GM18870 (cell line): ENCODE results near the gene ART3.
"Not testable (repeated sequence)": the region's sequence is repeated elsewhere in the genome, so short reads cannot be mapped to it uniquely, and the experiment has no call there.

Experiments used
- ATAC-seq: cut with Tn5 transposase; IDR thresholded peaks from one replicate; pipeline ENCODE4 v1.9.1; 2021; ENCODE audit warnings: moderate library complexity; ENCODE audit not compliant: unreplicated experiment

The ART3 gene, protein sequence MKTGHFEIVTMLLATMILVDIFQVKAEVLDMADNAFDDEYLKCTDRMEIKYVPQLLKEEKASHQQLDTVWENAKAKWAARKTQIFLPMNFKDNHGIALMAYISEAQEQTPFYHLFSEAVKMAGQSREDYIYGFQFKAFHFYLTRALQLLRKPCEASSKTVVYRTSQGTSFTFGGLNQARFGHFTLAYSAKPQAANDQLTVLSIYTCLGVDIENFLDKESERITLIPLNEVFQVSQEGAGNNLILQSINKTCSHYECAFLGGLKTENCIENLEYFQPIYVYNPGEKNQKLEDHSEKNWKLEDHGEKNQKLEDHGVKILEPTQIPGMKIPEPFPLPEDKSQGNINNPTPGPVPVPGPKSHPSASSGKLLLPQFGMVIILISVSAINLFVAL

DNA sequence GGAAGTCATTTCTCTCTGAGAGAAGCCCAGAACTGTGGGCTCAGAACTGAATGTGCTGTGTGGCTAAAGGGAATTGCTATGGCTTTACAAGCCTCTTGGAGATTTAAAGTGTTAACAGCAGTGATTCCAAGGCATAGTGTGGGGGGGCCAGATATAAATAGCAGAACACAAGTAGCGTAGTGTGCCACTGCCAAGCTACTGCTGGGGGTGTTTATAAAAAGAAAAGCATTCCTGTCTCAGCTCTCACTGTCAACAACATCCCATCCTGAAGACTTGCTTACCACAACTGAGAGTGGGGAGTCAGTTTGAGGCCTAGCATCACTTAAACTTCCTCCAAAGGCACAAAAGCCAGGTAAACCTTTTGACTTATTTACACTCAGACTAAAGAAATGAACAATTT, at the start of gene ART3:
TSS of gene ART3 (plus strand) at position 242 of the 400 bp plus-strand sequence. CDS start 1,181 bp downstream, outside the sequence.
- ATAC-seq, result no peak

DNA sequence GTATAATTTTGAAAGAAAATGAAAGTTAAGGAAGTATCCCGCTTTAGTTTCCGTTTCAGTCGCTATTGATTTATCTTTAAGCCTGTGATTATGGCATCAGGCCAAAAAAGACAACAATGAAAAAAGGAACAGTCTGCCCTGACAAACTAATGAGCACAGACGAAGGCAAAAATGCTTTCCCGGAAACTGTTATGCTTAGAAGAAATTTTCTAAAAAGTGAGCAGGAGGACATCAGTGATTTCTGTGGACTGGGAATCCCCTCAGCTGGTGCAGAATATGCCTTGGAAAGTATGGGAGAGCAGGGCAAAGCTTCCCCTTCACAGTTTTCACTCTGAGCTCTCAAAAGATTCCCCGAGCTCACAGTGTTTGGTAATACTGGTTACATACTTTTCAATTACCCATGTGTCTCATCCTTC, 46.2 kb upstream of the ART3 start:
- no peak for ATAC-seq

DNA sequence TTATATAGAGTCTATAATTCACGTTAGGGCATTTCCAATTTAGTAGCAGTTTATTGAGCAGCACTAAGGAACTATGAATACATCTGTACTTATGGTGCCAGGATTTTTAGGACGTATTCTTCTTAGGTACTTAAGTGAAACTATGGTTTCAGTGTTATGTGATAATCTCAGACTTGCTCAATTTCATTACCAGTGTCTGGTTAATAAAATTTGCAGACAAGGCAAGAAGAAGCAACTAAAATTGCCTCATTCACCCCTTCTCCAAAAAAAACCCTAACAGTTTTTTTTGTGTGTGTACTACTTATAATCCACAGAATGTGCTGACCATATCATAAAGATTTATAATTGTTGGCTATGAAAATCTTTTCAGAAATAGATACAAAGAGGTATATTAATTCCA, 45.2 kb upstream of the ART3 start:
- no peak for ATAC-seq

DNA sequence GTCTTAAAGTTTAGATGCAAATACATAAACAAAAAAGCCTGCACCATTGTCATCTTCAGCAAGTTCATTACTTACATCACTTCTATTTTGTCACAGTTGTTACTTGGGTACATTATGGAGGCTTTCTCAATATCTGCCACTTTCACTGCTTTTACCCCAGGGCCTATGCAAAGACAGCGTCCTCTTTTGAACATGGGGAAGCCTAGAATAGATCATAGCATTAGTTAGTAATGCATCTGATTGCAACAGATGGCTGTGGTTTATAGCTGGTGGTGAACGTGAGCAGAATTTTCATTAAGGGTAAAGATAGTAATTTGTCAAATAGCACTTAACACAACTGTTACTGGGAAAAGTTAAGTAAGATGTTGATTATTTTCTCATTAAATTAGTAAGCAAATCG, 39.4 kb upstream of the ART3 start:
- ATAC-seq, result no peak

DNA sequence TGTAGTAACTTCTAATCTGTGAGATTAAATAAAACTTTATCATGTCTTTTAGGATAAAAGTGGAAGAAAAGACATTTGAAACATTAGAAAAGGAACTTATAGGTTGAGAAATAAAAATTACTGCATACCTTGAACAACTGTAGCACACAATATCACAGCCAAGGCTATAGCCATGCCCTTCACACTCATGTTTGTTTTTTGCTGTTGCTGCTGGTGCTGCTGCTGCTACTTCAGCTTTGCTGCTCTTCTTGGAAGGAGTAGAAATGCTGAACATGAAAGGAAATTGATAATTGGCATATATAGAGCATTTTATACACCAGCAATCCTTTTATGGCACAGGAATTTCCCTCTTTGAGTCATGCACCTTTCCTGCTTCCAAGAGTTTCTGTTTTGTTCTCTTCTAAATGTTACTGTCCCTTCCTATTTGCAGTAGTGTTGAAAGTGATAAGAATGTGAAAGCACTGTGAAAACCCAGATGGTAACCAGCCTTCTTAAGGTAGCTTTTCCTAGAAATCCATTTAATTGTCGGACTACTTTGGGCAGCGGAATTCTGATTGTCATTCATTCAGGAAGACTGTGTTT, 38.6 kb upstream of the ART3 start, which contains the start of gene CXCL11:
TSS of gene CXCL11 (minus strand) at position 272 of the 582 bp plus-strand sequence. CDS start at position 189, 83 bp downstream.
- no peak for ATAC-seq

DNA sequence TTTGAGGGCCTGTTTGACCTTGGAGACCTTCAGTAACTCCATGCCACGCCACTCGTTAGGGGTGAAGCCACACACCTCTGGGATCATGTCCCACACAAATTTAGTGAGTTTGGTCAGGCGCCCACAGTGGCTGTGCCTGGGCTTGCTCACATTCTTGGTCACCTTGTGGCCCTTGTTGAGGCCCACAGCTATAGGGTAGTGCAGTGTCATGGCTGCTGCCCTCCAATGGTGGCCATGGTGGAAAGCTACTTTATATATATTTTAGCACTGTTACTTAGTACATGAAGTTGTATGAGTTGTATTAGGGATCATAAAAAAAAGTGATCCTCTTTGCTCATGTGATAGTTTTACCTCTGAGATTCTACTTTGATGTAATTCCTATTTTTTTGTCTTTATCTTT, 37.7 kb upstream of the ART3 start:
- no peak for ATAC-seq

DNA sequence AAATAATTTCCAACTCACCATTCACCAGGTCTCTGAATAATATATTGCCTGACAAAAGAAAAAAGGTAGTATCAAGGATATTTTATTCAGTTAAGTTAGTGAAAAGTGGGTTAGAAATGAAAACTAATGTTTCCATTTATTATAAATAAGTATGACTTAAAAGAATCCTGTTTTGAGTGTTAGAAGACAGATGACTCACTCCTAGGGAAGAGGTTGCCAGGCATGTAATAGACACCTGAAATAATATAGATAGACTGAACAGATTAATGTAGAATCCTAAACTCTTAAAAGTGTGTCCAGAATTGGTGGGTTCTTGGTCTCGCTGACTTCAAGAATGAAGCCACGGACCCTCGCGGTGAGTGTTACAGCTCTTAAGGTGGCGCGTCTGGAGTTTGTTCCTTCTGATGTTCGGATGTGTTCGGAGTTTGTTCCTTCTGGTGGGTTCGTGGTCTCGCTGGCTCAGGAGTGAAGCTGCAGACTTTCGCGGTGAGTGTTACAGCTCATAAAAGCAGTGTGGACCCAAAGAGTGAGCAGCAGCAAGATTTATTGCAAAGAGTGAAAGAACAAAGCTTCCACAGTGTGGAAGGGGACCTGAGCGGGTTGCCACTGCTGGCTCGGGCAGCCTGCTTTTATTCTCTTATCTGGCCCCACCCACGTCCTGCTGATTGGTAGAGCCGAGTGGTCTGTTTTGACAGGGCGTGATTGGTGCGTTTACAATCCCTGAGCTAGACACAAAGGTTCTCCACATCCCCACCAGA, 32.1 kb upstream of the ART3 start:
- ATAC-seq, result not testable (repeated sequence)

DNA sequence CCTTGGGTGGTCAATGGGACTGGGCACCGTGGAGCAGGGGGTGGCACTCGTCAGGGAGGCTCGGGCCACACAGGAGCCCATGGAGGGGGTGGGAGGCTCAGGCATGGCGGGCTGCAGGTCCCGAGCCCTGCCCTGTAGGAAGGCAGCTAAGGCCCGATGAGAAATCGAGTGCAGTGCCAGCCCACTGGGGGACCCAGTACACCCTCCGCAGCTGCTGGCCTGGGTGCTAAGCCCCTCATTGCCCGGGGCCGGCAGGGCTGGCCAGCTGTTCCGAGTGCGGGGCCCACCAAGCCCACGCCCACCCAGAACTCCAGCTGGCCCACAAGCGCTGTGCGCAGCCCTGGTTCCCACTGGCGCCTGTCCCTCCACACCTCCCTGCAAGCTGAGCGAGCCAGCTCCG, 31.2 kb upstream of the ART3 start:
- ATAC-seq, result not testable (repeated sequence)

DNA sequence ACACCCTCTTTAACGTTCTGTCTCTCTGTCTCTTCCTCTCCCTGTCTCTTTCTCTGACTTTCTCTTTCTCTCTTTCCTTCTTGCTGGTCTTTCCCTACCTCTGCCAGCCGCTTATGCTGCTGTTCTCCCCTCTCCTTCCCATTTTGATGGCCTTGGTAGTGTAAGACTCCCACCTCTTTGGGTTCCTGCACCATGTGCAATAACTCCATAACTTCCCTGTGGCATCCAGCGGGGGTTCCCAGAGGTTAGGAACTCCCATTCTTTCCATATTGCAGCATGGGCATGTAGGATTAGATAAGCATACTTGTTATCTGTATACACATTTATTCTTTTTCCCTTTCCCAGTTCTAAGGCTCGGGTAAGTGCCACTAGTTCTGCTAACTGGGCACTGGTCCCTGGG, 29.8 kb upstream of the ART3 start:
- ATAC-seq, result not testable (repeated sequence)

DNA sequence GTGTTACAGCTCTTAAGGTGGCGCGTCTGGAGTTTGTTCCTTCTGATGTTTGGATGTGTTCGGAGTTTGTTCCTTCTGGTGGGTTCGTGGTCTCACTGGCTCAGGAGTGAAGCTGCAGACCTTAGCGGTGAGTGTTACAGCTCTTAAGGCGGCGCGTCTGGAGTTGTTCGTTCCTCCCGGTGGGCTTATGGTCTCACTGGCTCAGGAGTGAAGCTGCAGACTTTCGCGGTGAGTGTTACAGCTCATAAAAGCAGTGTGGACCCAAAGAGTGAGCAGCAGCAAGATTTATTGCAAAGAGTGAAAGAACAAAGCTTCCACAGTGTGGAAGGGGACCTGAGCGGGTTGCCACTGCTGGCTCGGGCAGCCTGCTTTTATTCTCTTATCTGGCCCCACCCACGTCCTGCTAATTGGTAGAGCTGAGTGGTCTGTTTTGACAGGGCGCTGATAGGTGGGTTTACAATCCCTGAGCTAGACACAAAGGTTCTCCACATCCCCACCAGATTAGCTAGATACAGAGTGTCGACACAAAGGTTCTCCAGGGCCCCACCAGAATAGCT, 24.6 kb upstream of the ART3 start:
- ATAC-seq, result not testable (repeated sequence)

DNA sequence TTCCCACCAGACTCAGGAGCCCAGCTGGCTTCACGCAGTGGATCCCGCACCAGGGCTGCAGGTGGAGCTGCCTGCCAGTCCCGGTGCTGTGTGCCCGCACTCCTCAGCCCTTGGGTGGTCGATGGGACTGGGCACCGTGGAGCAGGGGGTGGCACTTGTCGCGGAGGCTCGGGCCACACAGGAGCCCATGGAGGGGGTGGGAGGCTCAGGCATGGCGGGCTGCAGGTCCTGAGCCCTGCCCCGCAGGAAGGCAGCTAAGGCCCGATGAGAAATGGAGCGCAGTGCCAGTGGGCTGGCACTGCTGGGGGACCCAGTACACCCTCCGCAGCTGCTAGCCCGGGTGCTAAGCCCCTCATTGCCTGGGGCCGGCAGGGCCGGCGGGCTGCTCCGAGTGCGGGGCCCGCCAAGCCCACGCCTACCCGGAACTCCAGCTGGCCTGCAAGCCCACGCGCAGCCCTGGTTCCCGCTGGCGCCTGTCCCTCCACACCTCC, 23.9 kb upstream of the ART3 start:
- not testable (repeated sequence) for ATAC-seq

DNA sequence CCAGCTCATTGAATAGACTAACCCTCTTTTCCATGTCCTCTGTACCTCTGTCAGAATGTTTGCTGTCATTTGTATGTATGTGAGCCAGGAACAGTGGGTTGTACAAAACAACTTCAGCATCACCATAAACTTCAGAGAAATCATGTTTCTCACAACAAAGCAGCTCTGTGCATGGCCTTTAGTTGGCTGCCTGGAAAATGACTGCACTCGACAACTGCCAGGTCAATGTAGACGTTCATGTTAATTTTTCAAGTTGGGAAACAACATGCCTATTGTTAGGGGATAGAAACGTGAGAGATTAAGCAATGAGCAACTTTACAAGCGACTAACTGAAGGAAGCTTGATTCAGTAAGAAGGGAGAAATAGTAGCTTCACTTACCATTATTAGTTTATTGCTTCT, 20.8 kb upstream of the ART3 start:
- ATAC-seq, result no peak

DNA sequence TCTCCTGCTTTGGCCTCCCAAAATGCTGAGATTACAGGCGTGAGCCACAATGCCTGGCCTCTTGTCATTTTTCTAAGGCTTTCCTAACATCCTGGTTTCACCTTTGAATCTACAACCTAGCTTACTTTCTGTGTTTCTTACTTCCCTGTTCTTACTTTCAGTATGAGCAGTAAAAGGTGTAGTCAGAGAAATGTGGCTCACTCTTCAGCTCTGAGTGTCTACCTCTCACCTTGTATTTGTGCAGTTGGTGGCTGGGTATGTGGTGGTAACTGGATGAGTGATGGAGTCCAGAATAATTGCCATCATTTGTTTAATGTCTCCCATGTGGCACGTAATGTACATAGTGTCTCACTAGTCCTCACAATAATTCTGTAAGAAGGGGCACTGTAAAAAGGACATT, 19.5 kb upstream of the ART3 start:
- peak; percentile 97 for ATAC-seq

DNA sequence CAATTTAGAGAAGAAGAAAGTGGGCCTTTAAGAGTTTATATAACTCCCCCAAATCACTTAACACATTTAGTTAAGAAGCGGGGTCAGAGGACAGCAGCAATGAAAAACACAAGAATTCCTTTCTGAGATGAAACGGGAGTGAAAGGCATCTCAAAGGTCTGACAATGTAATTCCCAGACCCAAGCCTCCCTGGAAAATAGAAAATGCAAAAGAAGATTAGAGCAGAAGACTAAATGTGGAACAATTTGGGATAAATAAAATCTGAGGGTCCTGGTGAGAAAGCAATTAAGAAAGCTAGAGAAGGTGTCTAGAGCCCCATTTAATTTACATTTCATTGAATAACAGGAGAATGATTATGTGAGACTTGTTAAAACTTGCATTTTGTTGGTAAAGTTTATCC, 19.1 kb upstream of the ART3 start:
- ATAC-seq, result no peak

DNA sequence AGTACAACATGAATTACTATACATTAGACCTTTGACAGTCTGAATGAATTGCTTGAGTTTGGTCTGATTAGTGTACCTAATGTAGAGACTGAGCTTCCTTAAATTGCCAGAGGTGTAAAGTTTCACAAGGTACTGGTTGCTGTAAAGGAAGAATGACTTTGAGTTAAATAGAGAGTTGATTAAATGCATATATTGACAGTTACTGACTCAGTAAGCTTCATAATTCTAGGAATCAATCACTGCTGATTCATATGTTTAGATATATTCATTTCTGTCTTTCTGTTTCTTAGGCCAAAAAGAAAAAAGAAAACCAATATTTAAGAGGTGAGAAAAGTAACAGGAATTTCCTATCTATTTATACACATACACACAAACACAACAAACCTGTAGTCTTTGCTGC, 16.2 kb upstream of the ART3 start:
- ATAC-seq, result peak; percentile 48

DNA sequence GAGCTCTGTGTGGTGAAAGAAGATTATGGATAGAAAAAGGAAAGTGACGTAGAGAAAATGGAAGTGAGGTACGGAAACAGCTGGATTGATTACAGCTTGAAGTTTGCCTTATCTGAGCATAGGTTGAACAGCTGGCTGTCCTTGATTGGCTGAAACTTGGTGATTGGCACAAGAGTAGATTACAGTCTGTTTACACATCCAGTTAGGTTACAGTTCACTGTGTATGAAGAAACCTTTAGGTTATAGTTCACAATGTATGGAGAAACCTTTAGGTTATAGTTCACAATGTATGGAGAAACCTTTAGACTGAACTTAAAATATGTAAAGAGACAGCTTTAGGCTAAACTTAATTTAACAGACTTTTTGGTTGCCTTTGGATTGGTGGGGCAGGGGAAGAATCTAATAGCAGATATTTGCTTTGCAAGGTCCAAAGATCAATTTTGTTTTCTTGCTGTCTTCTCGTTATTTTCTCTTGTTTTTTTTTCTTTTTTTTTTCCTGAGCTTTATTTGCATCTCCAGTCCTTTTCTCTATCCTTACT, 15.6 kb upstream of the ART3 start:
- ATAC-seq, result no peak

DNA sequence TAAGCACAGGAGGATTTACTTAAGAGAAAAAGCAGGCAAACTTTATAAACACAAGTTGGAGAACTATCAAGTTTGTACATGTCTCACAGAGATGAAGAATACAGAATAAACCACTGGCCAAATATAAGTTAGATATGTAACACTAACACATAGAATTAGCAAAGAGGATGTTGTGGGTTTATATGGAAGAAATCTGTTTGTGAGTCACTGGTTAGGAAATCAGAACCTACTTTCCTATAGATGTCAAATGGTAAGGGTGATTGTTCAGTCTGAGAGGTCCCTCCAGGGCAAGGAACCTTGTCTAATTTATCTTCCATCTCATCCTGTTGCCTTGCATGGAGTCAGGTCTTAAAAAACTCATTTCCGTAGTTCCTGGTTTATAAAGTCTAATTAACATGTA, 14.8 kb upstream of the ART3 start:
- no peak for ATAC-seq

DNA sequence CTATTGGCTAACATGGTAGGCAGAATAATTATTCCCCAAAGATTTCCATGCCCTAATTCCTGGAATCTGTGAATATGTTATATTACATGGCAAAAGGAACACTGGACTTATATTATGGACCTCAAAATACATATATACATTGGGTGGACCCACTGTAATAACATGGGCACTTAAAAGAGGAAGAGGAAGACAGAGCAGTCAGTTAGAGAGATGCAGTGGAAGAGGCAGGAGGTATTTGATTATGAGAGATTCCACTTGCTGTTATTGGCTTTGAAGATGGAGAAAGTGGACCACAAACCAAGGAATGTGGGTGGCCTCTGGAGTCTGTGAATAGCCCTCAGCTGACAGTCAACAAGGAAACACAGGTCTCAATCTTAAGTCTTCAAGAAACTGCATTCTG, 14.0 kb upstream of the ART3 start:
- no peak for ATAC-seq

DNA sequence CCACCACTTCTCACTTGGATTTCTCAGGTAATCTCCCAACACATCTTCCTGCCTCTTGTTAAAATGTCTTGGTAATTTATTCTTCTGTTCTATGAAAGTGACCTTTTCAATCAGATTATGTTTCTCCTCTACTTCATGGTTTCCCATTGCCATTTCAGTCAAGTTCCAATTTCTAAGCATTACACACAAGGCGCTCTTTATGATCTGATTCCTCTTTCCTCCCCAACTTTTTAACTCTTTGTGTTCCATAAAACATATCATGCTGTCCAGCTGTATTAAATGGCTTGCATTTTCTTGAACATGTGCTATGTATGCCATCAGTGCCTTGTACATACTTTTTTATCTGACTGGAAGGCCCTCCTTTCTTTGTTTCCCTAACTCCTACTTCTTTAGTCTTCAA, 13.1 kb upstream of the ART3 start:
- ATAC-seq, result no peak

DNA sequence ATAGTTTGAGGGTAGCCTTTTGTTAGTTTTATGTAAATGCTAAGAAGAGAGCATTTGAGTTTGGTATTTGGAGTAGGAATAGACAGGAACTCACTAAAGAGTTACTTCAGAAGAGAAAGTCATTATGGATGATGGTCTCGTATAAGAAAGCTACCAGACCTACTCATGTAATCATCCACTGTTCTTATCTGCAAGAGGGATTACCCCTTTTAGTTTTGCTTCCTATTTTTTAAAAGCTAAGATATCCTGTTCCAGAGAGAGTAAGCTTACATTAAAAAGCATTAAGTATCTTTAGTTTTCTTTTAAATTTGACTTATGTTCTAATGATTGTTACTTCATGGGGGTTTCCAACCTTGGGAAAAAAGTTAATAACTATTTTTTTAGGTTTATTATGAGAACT, 12.5 kb upstream of the ART3 start:
- peak; percentile 59 for ATAC-seq

DNA sequence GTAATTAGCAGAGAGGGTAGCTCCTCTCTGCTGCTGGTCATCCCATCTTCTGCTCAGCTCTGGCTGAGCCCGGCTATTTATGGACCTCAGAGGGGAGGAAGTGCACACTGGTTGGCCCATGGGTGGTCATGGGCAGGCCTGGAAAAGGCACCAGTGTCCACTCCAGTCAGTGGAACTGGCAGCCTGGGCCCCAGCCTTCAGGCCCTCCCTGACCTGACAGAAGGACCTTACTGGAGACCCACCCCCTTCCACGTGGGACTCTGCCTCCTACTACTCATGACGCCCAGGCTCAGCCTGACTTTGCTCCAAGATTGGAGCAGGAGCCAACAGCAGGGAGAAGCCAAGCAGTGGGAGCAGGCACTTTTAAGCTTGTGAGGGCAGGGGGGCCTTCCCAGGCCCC, 8.0 kb upstream of the ART3 start:
- ATAC-seq, result no peak
